ENCODE measurements around the gene ATP7A. TPM values are rescaled to one million over a fixed set of nuclear protein-coding genes. Genes with fewer than 3 reads are reported as not detected.

ATP7A gene
- total RNA-seq, 1 donor from 2014 or later: 5.1 TPM

GRCh38 chrX:78092296-78092695 is 181.8 kb downstream of the ATP7A start:
- Histone ChIP-seq H3K27me3 (no peaks in the 10 kb centered on the region), H3K4me3 (no peak overlapping the region), H3K4me1 (no peaks in the 10 kb centered on the region), H3F3A (ENCODE audit: low read depth) (no peaks in the 10 kb centered on the region), H3K4me2 (no peak overlapping the region), H3K79me2 (ENCODE audit: low read depth) (no peaks in the 10 kb centered on the region), H3K27ac (no peak overlapping the region), H2AFZ (replicated peaks) (peak overlapping the region; percentile 57), H3K9ac (no peak overlapping the region), H3K9me3 (ENCODE audit: low read depth) (peaks cover 2% of the 10 kb centered on the region), H4K20me1 (ENCODE audit: low read depth) (no peaks in the 10 kb centered on the region), H3K36me3 (no peaks in the 10 kb centered on the region)
- H3K4me3 Mint-ChIP-seq: no peak overlapping the region
- DNase-seq (ENCODE audit: low spot score): peak; percentile 59
- H3K27me3 Mint-ChIP-seq (ENCODE audit: insufficient read depth, low read depth): no peaks in the 10 kb centered on the region
- H3K27ac Mint-ChIP-seq: no peak overlapping the region
- H3K36me3 Mint-ChIP-seq: no peaks in the 10 kb centered on the region
- H3K9me3 Mint-ChIP-seq: peaks cover 3% of the 10 kb centered on the region
- no peaks in the 10 kb centered on the region for H3K4me1 Mint-ChIP-seq
- TF ChIP-seq EZH2 (IDR thresholded peaks at IDR 0.05) (no peak), EZH2phosphoT487 (IDR thresholded peaks at IDR 0.05) (no peak), CTCF (IDR thresholded peaks at IDR 0.05) (peak; percentile 50)

DNA sequence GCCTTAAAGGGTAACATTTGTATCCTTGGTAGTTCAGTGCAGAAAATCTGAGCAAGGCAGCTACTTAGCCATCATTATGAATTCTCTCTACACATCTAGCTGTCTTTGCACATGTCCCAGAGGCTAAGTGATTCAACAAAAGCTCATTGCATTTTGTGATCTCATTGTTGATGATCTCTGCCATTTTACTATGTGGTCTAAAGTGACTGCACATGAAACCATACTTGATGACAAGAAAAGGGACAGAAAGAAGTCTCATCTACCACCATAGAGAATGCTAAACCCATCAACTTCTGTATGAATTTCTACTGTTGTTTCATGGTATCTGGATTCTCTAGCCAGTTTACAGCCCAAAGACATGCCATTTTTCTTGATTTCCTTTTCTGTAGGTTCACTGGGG is 187.6 kb downstream of the ATP7A start:
- no peaks in the 10 kb centered on the region for H3K27me3 ChIP-seq
- H3K27me3 Mint-ChIP-seq (ENCODE audit: insufficient read depth, low read depth): no peaks in the 10 kb centered on the region
- H3K36me3 Mint-ChIP-seq: no peaks in the 10 kb centered on the region
- peaks cover 3% of the 10 kb centered on the region for H3F3A ChIP-seq (ENCODE audit: low read depth)
- DNase-seq (ENCODE audit: low spot score): no peak
- H3K9ac ChIP-seq: no peak overlapping the region
- H3K9me3 ChIP-seq (ENCODE audit: low read depth): no peaks in the 10 kb centered on the region
- H3K4me3 Mint-ChIP-seq: no peak overlapping the region
- peaks cover 4% of the 10 kb centered on the region for H3K4me1 Mint-ChIP-seq
- H3K4me1 ChIP-seq: no peaks in the 10 kb centered on the region
- peaks cover 11% of the 10 kb centered on the region for H3K9me3 Mint-ChIP-seq
- H3K36me3 ChIP-seq: no peaks in the 10 kb centered on the region
- H3K27ac ChIP-seq: no peak overlapping the region
- H3K27ac Mint-ChIP-seq: no peak overlapping the region
- H3K4me3 ChIP-seq: no peak overlapping the region
- H3K4me2 ChIP-seq: no peak overlapping the region
- TF ChIP-seq EZH2phosphoT487 (IDR thresholded peaks at IDR 0.05) (no peak), CTCF (IDR thresholded peaks at IDR 0.05) (no peak), EZH2 (IDR thresholded peaks at IDR 0.05) (no peak)
- no peaks in the 10 kb centered on the region for H4K20me1 ChIP-seq (ENCODE audit: low read depth)
- H3K79me2 ChIP-seq (ENCODE audit: low read depth): no peaks in the 10 kb centered on the region
- no peak overlapping the region for H2AFZ ChIP-seq (replicated peaks)

Small RNA genes within 50 kb of the gene (small RNA-seq; reads per million reads assigned to genes)
- not detected for gene RN7SL460P

Other genes starting within 250 kb of the ATP7A start
- gene ATRX, start 124.5 kb upstream of the ATP7A start, total RNA-seq (ENCODE audit: low replicate concordance): 106 and 129 TPM in 2 replicates
- gene MAGT1, start 15.3 kb upstream of the ATP7A start, total RNA-seq (ENCODE audit: low replicate concordance): 55.1 and 70.0 TPM in 2 replicates
- 285 and 500 TPM in 2 replicates for gene COX7B, start 11.2 kb upstream of the ATP7A start, total RNA-seq (ENCODE audit: low replicate concordance)
- gene PGAM4, start 58.9 kb downstream of the ATP7A start, total RNA-seq (ENCODE audit: low replicate concordance): not detected in 2 replicates
- 446 and 531 TPM in 2 replicates for gene PGK1, start 193.6 kb downstream of the ATP7A start, total RNA-seq (ENCODE audit: low replicate concordance)
- gene TAF9B, start 229.0 kb downstream of the ATP7A start, total RNA-seq (ENCODE audit: low replicate concordance): 71.5 and 103 TPM in 2 replicates